Stimulated activated CD4-positive, alpha-beta T cell treated with anti-CD3 and anti-CD28 coated beads, Interleukin-4, amount 100 ng/mL, for 48 hours (primary cell): Measurements from ENCODE around the gene IRF2BPL.

Source experiments
- DNase-seq, 2 donors: peaks; one replicate each; pipeline ENCODE4 v3.0.0-alpha.2; 2020; ENCODE audit warnings: low read depth in 2 of 2

Gene IRF2BPL

GRCh38 chr14:77053046-77053841 lies 24.7 kb upstream of the IRF2BPL start:
- DNase-seq = peak; percentile 59 to 76

- DNase-seq = no peak
Measured at GRCh38 chr14:77052281-77053044, 24.0 kb upstream of the IRF2BPL start.

- no peak for DNase-seq
Measured at GRCh38 chr14:77051116-77051515, 22.6 kb upstream of the IRF2BPL start.

GRCh38 chr14:77046721-77047120 lies 18.2 kb upstream of the IRF2BPL start:
- DNase-seq = no peak

- no peak for DNase-seq
Measured at GRCh38 chr14:77045238-77046162, 17.0 kb upstream of the IRF2BPL start.

GRCh38 chr14:77044783-77045237 lies 16.3 kb upstream of the IRF2BPL start:
- DNase-seq = no peak

GRCh38 chr14:77043984-77044485 lies 15.5 kb upstream of the IRF2BPL start:
- DNase-seq = no peak

- no peak for DNase-seq
Measured at GRCh38 chr14:77043177-77043983, 14.9 kb upstream of the IRF2BPL start.

GRCh38 chr14:77041881-77042545 lies 13.5 kb upstream of the IRF2BPL start:
- no peak for DNase-seq

GRCh38 chr14:77040741-77041653 lies 12.5 kb upstream of the IRF2BPL start:
- DNase-seq = no peak

- peak; percentile 90 to 92 for DNase-seq
Measured at GRCh38 chr14:77040059-77040740, 11.7 kb upstream of the IRF2BPL start.

GRCh38 chr14:77039285-77040058 lies 11.0 kb upstream of the IRF2BPL start:
- no peak for DNase-seq

GRCh38 chr14:77037938-77038568 lies 9.5 kb upstream of the IRF2BPL start:
- no peak for DNase-seq

- no peak for DNase-seq
Measured at GRCh38 chr14:77037215-77037937, 8.9 kb upstream of the IRF2BPL start.

- no peak for DNase-seq
Measured at GRCh38 chr14:77036484-77037214, 8.1 kb upstream of the IRF2BPL start.

GRCh38 chr14:77035267-77035666 lies 6.8 kb upstream of the IRF2BPL start:
- DNase-seq = no peak
